SJSA1 (cell line): Measurements from ENCODE around the gene BMP6. TPM values are rescaled to one million over a fixed set of nuclear protein-coding genes. Genes with fewer than 3 reads are reported as not detected.

ENCODE experiments used
- DNase-seq, 2 experiments: peaks; one replicate each; pipeline ENCODE4 v3.0.0-alpha.2; 2015 to 2020; ENCODE audit warnings: low spot score in 2 of 2, low read depth in 1 of 2
- H3K27ac ChIP-seq: fragments of 250-450 bp; sonication (Bioruptor Pico); 2 replicates; pipeline ENCODE4 v1.5.1; 2020; ENCODE audit warnings: mild to moderate bottlenecking, moderate library complexity
- H3K27me3 ChIP-seq: fragments of 250-450 bp; sonication (Bioruptor Pico); replicated peaks from 2 replicates; pipeline ENCODE4 v1.5.1; 2020; ENCODE audit warnings: mild to moderate bottlenecking, moderate library complexity
- H3K36me3 ChIP-seq: fragments of 250-450 bp; sonication (Bioruptor Pico); 2 replicates; pipeline ENCODE4 v1.5.1; 2020; ENCODE audit warnings: mild to moderate bottlenecking
- H3K4me1 ChIP-seq: fragments of 250-450 bp; sonication (Bioruptor Pico); replicated peaks from 2 replicates; pipeline ENCODE4 v1.6.1; 2021; ENCODE audit warnings: mild to moderate bottlenecking
- H3K4me3 ChIP-seq: fragments of 250-450 bp; sonication (Bioruptor Pico); 2 replicates; pipeline ENCODE4 v1.5.1; 2020; ENCODE audit warnings: mild to moderate bottlenecking
- H3K9me3 ChIP-seq: fragments of 250-450 bp; sonication (Bioruptor Pico); replicated peaks from 2 replicates; pipeline ENCODE4 v1.5.1; 2020; ENCODE audit warnings: mild to moderate bottlenecking
- total RNA-seq: library from RNA; depleted of rRNA; stranded (reverse); fragments of >200 nt; shearing (Covaris generic); gene quantifications from 2 replicates; pipeline ENCODE4 v1.2.3, GENCODE V29; 2014

BMP6 gene
- total RNA-seq, 1 experiment from 2014 or later = 1.7 TPM

- peaks cover 37% of the 10 kb centered on the region for H3K4me1 ChIP-seq
Measured at GRCh38 chr6:7770601-7771000, 44.7 kb downstream of the BMP6 start.

DNA sequence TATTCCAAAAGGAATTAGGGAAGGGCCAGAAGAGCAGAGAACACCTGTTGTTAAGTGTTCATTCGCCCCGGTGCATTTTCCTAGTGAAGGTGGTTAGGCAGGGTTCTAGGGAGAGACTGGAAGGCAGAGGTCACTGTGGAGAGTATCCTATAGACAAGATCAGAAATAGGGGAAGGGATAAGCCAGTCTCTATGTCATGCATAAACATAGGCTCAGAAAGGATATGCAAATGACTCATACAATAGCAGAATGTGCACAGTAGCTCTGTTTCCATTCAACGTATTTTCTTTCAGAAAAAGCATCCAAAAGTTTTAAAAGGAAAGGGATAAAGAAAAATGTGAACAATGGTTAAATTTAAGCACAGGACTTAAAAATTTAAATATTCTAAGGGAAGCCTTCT, 47.4 kb downstream of the BMP6 start:
- H3K4me1 ChIP-seq = peaks cover 30% of the 10 kb centered on the region
- peak in 1 of 2 experiments; percentile 20 for DNase-seq
- H3K9me3 ChIP-seq = no peaks in the 10 kb centered on the region
- H3K4me3 ChIP-seq = no peak overlapping the region
- no peak overlapping the region for H3K27ac ChIP-seq
- no peaks in the 10 kb centered on the region for H3K36me3 ChIP-seq
- no peaks in the 10 kb centered on the region; the same call in 1 of the 2 replicates for H3K27me3 ChIP-seq

More at GRCh38 chr6:7770601-7771000, 44.7 kb downstream of the BMP6 start:
- Histone ChIP-seq H3K27me3 (no peaks in the 10 kb centered on the region), H3K36me3 (no peaks in the 10 kb centered on the region), H3K9me3 (peaks cover 3% of the 10 kb centered on the region; the same call in 1 of the 2 replicates), H3K4me3 (no peak overlapping the region), H3K27ac (peak overlapping the region; percentile 81)
- no peak for DNase-seq

GRCh38 chr6:7773914-7774313, 48.0 kb downstream of the BMP6 start:
- no peak overlapping the region for H3K27ac ChIP-seq
- H3K36me3 ChIP-seq = no peaks in the 10 kb centered on the region
- no peak for DNase-seq
- H3K27me3 ChIP-seq = no peaks in the 10 kb centered on the region; the same call in 1 of the 2 replicates
- peaks cover 30% of the 10 kb centered on the region for H3K4me1 ChIP-seq
- no peak overlapping the region for H3K4me3 ChIP-seq
- no peaks in the 10 kb centered on the region for H3K9me3 ChIP-seq

- no peak overlapping the region for H3K4me3 ChIP-seq
- DNase-seq = no peak
- no peak overlapping the region for H3K27ac ChIP-seq
- H3K9me3 ChIP-seq = no peaks in the 10 kb centered on the region
- peaks cover 6% of the 10 kb centered on the region; the same call in 1 of the 2 replicates for H3K4me1 ChIP-seq
- H3K36me3 ChIP-seq = no peaks in the 10 kb centered on the region
- H3K27me3 ChIP-seq = no peaks in the 10 kb centered on the region; the same call in 1 of the 2 replicates
Measured at GRCh38 chr6:7776509-7776908, 50.6 kb downstream of the BMP6 start.

DNA sequence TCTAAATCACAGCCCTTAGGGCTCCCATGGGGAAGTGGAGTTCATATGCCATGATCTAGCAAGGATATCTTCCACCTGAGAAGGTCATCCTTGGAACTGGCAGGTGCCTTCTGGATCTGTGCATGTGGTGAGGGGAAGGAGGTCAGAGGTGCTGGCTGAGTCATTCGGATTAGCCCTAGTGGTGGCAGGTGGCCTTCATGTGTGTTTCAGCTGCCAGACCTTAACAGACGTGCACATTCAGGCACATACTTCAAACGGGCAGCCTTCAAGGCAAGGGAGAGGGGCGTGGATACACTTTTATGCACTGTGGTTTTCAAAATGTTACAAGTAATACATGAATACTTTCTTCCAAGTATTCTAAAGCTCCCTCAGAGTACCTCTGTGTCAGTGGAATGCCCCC, 51.2 kb downstream of the BMP6 start:
- Histone ChIP-seq H3K36me3 (no peaks in the 10 kb centered on the region), H3K4me1 (peaks cover 6% of the 10 kb centered on the region; the same call in 1 of the 2 replicates), H3K27ac (no peak overlapping the region), H3K4me3 (no peak overlapping the region), H3K27me3 (no peaks in the 10 kb centered on the region; the same call in 1 of the 2 replicates), H3K9me3 (no peaks in the 10 kb centered on the region)
- DNase-seq = no peak

GRCh38 chr6:7781240-7781639, 55.3 kb downstream of the BMP6 start:
- H3K4me1 ChIP-seq = no peaks in the 10 kb centered on the region
- no peak for DNase-seq
- H3K4me3 ChIP-seq = no peak overlapping the region
- H3K36me3 ChIP-seq = no peaks in the 10 kb centered on the region
- no peak overlapping the region for H3K27ac ChIP-seq
- H3K9me3 ChIP-seq = no peaks in the 10 kb centered on the region
- peaks cover 3% of the 10 kb centered on the region; the same call in 1 of the 2 replicates for H3K27me3 ChIP-seq

DNA sequence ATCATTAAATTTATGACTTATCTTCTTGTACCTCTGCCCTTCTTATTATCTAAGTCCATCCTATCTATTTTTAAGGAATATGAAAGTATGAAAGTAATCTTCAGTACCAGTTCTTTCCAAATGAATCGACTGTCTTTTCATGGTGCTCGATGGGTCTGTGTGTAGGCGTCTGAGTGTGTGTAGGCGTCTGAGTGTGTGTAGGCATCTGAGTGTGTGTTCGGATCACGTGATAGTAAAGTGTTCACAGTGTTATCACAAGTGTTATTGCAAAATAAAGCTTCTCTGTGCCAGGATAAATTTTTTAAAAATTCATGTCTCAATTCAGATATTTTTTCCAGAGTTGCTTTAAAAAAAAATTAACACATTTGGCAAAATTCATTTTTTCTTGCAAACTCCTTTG, 58.3 kb downstream of the BMP6 start:
- DNase-seq = no peak
- H3K9me3 ChIP-seq = no peaks in the 10 kb centered on the region
- no peak overlapping the region for H3K27ac ChIP-seq
- H3K4me3 ChIP-seq = no peak overlapping the region
- H3K36me3 ChIP-seq = no peaks in the 10 kb centered on the region
- 0 out of 2 replicates have a peak, but pooled peaks cover 5% of the 10 kb centered on the region for H3K27me3 ChIP-seq
- no peaks in the 10 kb centered on the region for H3K4me1 ChIP-seq

GRCh38 chr6:7784706-7785105, 58.8 kb downstream of the BMP6 start:
- no peak overlapping the region for H3K4me3 ChIP-seq
- no peak overlapping the region for H3K27ac ChIP-seq
- H3K4me1 ChIP-seq = no peaks in the 10 kb centered on the region
- no peaks in the 10 kb centered on the region for H3K36me3 ChIP-seq
- 0 out of 2 replicates have a peak, but pooled peaks cover 5% of the 10 kb centered on the region for H3K27me3 ChIP-seq
- DNase-seq = no peak
- H3K9me3 ChIP-seq = no peaks in the 10 kb centered on the region

DNA sequence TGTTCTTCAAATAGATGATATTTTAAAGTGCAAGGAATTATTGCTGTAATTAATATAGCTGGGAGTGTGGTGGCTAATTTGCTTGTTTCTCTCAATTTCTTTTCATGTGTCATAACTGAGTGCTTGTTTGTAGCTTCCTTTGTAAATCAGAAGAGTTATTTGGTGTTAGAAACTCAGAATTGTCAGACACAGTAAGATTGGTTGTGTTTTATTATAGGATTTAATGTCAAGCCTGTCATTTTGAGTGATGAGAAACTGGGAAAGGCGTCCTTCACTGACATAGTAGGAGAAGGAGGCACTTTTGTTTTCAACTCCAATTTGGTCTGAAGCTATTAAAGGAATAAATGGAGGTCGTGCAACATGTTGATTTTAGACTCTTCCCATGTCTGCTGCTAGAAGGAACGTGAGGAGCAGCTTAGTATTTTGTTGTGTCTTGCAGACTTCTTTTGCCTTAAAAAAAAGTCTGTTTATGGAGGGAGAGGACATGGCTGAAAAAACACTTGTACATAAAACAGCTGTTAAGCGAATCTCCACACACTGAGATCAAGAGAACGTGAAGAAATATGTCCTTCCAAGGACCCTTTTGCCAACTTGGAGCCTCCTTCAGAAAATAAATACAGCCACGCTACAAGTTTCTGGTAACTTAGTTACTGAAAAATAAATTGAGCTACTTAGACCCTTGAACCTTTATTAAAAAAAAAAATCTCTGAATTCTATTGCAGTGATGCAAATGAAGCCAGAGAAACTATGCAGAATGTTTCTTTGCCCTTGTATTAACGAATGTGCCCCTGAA, 59.5 kb downstream of the BMP6 start:
- Histone ChIP-seq H3K27ac (no peak overlapping the region), H3K36me3 (no peaks in the 10 kb centered on the region), H3K4me3 (no peak overlapping the region), H3K9me3 (no peaks in the 10 kb centered on the region), H3K27me3 (0 out of 2 replicates have a peak, but pooled peaks cover 5% of the 10 kb centered on the region), H3K4me1 (no peaks in the 10 kb centered on the region)
- no peak for DNase-seq

- Histone ChIP-seq H3K27me3 (0 out of 2 replicates have a peak, but pooled peaks cover 5% of the 10 kb centered on the region), H3K36me3 (no peaks in the 10 kb centered on the region), H3K9me3 (no peaks in the 10 kb centered on the region), H3K4me1 (no peaks in the 10 kb centered on the region), H3K4me3 (no peak overlapping the region), H3K27ac (no peak overlapping the region)
- DNase-seq = no peak
Measured at GRCh38 chr6:7786214-7786661, 60.3 kb downstream of the BMP6 start.

DNA sequence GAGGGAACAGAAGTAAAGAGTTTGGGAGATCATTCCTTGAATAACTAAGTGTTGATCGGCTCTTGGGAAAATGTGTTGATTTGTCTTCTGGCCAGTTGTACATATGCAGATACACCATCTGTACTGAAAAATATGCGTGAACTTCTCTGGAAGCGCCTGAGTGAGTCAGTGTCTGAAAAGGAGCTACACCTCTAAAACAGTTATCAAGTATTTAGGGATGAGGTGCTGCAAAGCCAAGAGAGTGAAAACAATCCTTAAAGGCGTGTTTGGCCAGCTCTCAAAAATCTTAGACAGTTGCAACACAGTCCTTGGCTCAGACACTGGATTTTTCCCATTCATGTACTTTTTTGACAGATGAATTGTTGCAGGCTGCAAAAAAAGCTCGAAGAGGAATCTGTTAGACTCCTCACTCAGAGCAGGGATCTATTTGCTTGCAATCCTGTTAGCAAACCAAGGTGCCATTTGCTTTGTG, 61.3 kb downstream of the BMP6 start:
- Histone ChIP-seq H3K4me3 (no peak overlapping the region), H3K4me1 (no peaks in the 10 kb centered on the region), H3K27me3 (0 out of 2 replicates have a peak, but pooled peaks cover 5% of the 10 kb centered on the region), H3K27ac (no peak overlapping the region), H3K9me3 (no peaks in the 10 kb centered on the region), H3K36me3 (no peaks in the 10 kb centered on the region)
- DNase-seq = no peak

DNA sequence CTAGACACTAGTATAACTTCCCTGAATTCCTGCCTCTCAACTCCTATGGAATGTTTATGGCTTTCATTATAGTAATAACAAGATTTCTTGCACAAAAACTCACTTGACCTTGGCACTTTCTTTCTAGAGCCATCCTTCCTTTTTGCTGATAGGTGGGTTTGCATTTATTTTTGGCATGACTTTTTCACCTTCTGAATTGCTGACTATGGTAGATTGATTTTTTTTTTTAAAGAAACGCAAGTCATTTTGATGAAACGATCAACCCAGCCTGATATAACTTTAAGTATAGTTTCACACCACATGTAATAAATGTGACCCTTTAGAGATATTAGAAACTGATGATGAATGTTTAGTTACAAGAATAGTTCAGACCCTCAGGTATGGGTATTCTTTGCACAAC, 61.8 kb downstream of the BMP6 start:
- no peaks in the 10 kb centered on the region for H3K36me3 ChIP-seq
- H3K9me3 ChIP-seq = no peaks in the 10 kb centered on the region
- H3K4me3 ChIP-seq = no peak overlapping the region
- H3K27me3 ChIP-seq = 0 out of 2 replicates have a peak, but pooled peaks cover 5% of the 10 kb centered on the region
- no peaks in the 10 kb centered on the region for H3K4me1 ChIP-seq
- H3K27ac ChIP-seq = no peak overlapping the region
- no peak for DNase-seq

DNA sequence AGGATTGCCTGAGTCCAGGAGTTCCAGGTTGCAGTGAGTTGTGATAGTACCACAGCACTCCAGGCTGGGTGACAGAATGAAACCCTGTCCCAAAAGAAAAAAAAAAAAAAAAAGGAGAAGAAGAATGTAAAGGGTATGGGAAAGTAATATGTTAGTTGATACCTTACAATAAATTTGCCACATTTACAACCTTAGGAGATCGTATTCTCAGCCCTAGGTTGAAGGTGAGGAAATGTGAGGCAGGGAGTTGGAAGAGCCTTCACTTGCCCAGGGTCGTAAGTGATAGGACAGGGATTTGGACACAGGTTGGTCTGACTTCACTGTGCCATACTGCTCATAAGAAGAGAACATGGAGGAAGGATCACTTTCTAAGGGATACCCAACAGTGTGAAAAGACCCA, 68.6 kb downstream of the BMP6 start:
- no peak for DNase-seq
- H3K36me3 ChIP-seq = no peaks in the 10 kb centered on the region
- H3K9me3 ChIP-seq = no peaks in the 10 kb centered on the region
- no peak overlapping the region for H3K4me3 ChIP-seq
- H3K27ac ChIP-seq = no peak overlapping the region
- H3K27me3 ChIP-seq = no peaks in the 10 kb centered on the region
- H3K4me1 ChIP-seq = no peaks in the 10 kb centered on the region

- H3K4me1 ChIP-seq = no peaks in the 10 kb centered on the region
- H3K36me3 ChIP-seq = no peaks in the 10 kb centered on the region
- no peak overlapping the region for H3K27ac ChIP-seq
- no peaks in the 10 kb centered on the region for H3K27me3 ChIP-seq
- no peak for DNase-seq
- H3K9me3 ChIP-seq = 0 out of 2 replicates have a peak, but pooled peaks cover under 1% of the 10 kb centered on the region
- H3K4me3 ChIP-seq = no peak overlapping the region
Measured at GRCh38 chr6:7797386-7797785, 71.5 kb downstream of the BMP6 start.
